Measurements from ENCODE around the gene ALDH3A2. TPM values are rescaled to one million over a fixed set of nuclear protein-coding genes. Genes with fewer than 3 reads are reported as not detected.

ALDH3A2 gene
- total and polyA plus RNA-seq, 3 donors from 2014 or later, result 76.0 to 125 (median 100.0) TPM

GRCh38 chr17:19647697-19648474, 665 bp upstream of the ALDH3A2 start:
- Histone ChIP-seq H3K27me3 (no peaks in the 10 kb centered on the region), H3K4me1 (peaks cover 36% of the 10 kb centered on the region), H3K36me3 (ENCODE audit: low read depth, missing control alignments) (no peaks in the 10 kb centered on the region), H3K4me3 (peak overlapping the region; percentile 63 to 89), H3K9me3 (no peaks in the 10 kb centered on the region), H3K27ac (peak overlapping the region; percentile 97)
- intact Hi-C loops (cut with DNase I; ENCODE audit: low total_unique reads), result loop anchor here (5.0 to 10.0 kb wide), 2 partner anchors 79 to 133 kb away; no protein-coding TSS in a partner anchor
- TF ChIP-seq CTCF (IDR thresholded peaks at IDR 0.05) (no peak), POLR2A (IDR thresholded peaks at IDR 0.05) (no peak)
- DNase-seq, result peak; percentile 74
- WGBS, 2 donors, result 0 to 1% methylated on average over 28 to 37 of the region's 37 CpGs

DNA sequence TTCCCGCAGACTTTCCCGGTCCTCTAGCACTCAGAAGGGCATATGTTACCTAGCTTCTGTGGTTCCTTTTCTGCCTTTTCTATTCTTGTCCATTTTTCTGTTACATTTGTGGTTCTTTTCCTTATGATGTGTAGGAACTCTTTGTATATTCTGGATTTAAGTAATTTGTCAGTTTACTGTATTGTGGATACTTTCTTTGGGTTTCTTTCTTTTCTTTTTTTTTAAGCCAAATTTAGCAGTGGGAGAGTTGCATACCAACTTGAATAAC, 657 bp downstream of the ALDH3A2 start:
- no peak for TF ChIP-seq POLR2A (IDR thresholded peaks at IDR 0.05)
- TF ChIP-seq CTCF (IDR thresholded peaks at IDR 0.05), result no peak
- H3K27me3 ChIP-seq, result no peaks in the 10 kb centered on the region
- WGBS, 2 donors, result 0% methylated on average over 2 of the region's 2 CpGs
- H3K27ac ChIP-seq, result peak overlapping the region; percentile 97
- intact Hi-C loops (cut with DNase I; ENCODE audit: low total_unique reads), result loop anchor here (5.0 to 10.0 kb wide), 2 partner anchors 78 to 134 kb away; no protein-coding TSS in a partner anchor
- peaks cover 36% of the 10 kb centered on the region for H3K4me1 ChIP-seq
- H3K36me3 ChIP-seq (ENCODE audit: low read depth, missing control alignments), result no peaks in the 10 kb centered on the region
- no peaks in the 10 kb centered on the region for H3K9me3 ChIP-seq
- DNase-seq, result no peak
- peak overlapping the region; percentile 63 to 89 for H3K4me3 ChIP-seq

DNA sequence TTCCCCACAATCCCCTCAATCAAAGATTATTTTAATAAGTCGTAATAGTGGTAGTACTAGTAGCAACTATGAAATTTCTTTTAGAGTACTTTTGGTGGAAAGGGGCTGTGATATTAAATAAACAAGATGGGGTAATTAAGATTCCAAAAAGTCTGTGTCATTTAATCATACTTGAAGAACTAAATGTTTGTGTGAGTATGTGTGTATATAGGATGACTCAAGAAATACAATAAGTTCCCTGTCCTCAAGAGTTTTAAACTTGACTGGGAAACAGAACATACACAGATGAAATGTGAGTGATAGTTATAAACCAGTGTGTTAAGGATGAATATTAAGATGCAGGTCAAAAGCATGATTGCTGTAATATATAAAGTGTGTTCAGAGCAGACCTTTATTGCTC, 2.3 kb downstream of the ALDH3A2 start:
- Histone ChIP-seq H3K4me1 (peaks cover 33% of the 10 kb centered on the region), H3K9me3 (no peaks in the 10 kb centered on the region), H3K27ac (peak overlapping the region in 1 of 2 donors; percentile 4), H3K36me3 (ENCODE audit: low read depth, missing control alignments) (no peaks in the 10 kb centered on the region), H3K4me3 (no peak overlapping the region), H3K27me3 (no peaks in the 10 kb centered on the region)
- no peak for TF ChIP-seq CTCF (IDR thresholded peaks at IDR 0.05)
- no peak for TF ChIP-seq POLR2A (IDR thresholded peaks at IDR 0.05)
- WGBS, 2 donors, result 87% methylated on average over 1 of the region's 1 CpG
- intact Hi-C loops (cut with DNase I; ENCODE audit: low total_unique reads), result no loop called here
- DNase-seq, result no peak

- Histone ChIP-seq H3K36me3 (ENCODE audit: low read depth, missing control alignments) (no peaks in the 10 kb centered on the region), H3K27ac (peak overlapping the region in 1 of 2 donors; percentile 4), H3K9me3 (no peaks in the 10 kb centered on the region), H3K27me3 (no peaks in the 10 kb centered on the region), H3K4me3 (no peak overlapping the region), H3K4me1 (peaks cover 30% of the 10 kb centered on the region)
- TF ChIP-seq CTCF (IDR thresholded peaks at IDR 0.05), result no peak
- intact Hi-C loops (cut with DNase I; ENCODE audit: low total_unique reads), result no loop called here
- no peak for DNase-seq
- 72 to 76% methylated on average over 5 of the region's 5 CpGs for WGBS, 2 donors
These were observed 3.1 kb downstream of the ALDH3A2 start for GRCh38 chr17:19651451-19652238.

All from testis (tissue), 3 donors.